ENCODE data around the gene KIF17. TPM values are rescaled to one million over a fixed set of nuclear protein-coding genes. Genes with fewer than 3 reads are reported as not detected.

Gene KIF17
- total and polyA plus RNA-seq, 4 donors, result 4.1 to 9.6 (median 5.9) TPM

GRCh38 chr1:20695515-20695914 is 22.3 kb downstream of the KIF17 start:
- no peaks in the 10 kb centered on the region for H3K36me3 ChIP-seq (ENCODE audit: control insufficient read depth in 4 of 4, insufficient read depth in 4 of 4, low read length in 4 of 4)
- DNase-seq (no peak), ATAC-seq (ENCODE audit: insufficient read depth, low FRiP score) (no peak)
- H3K9ac ChIP-seq (ENCODE audit: insufficient read depth in 1 of 2, low read length in 2 of 2), result no peak overlapping the region
- TF ChIP-seq, protein P1, sequence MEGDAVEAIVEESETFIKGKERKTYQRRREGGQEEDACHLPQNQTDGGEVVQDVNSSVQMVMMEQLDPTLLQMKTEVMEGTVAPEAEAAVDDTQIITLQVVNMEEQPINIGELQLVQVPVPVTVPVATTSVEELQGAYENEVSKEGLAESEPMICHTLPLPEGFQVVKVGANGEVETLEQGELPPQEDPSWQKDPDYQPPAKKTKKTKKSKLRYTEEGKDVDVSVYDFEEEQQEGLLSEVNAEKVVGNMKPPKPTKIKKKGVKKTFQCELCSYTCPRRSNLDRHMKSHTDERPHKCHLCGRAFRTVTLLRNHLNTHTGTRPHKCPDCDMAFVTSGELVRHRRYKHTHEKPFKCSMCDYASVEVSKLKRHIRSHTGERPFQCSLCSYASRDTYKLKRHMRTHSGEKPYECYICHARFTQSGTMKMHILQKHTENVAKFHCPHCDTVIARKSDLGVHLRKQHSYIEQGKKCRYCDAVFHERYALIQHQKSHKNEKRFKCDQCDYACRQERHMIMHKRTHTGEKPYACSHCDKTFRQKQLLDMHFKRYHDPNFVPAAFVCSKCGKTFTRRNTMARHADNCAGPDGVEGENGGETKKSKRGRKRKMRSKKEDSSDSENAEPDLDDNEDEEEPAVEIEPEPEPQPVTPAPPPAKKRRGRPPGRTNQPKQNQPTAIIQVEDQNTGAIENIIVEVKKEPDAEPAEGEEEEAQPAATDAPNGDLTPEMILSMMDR (IDR thresholded peaks at IDR 0.05; ENCODE audit: control extremely low read depth, extremely low read depth), result no peak
- no peaks in the 10 kb centered on the region for H3K27me3 ChIP-seq (ENCODE audit: control insufficient read depth in 3 of 3, insufficient read depth in 3 of 3, low read length in 2 of 3)
- WGBS, 2 donors, result 84 to 90% methylated on average over 10 of the region's 10 CpGs
- H3K27ac ChIP-seq (ENCODE audit: low read depth in 1 of 2, low read length in 1 of 2), result no peak overlapping the region
- H3K4me3 ChIP-seq, result no peak overlapping the region
- H3K9me3 ChIP-seq (ENCODE audit: control insufficient read depth in 4 of 4, insufficient read depth in 3 of 4, low read length in 3 of 4), result no peaks in the 10 kb centered on the region
- peaks cover 0 to 3% (median 0%) of the 10 kb centered on the region in 5 donors for H3K4me1 ChIP-seq (ENCODE audit: control insufficient read depth in 5 of 5, insufficient read depth in 5 of 5, low read length in 5 of 5)

GRCh38 chr1:20693623-20694022 is 24.2 kb downstream of the KIF17 start:
- no peaks in the 10 kb centered on the region for H3K36me3 ChIP-seq (ENCODE audit: control insufficient read depth in 4 of 4, insufficient read depth in 4 of 4, low read length in 4 of 4)
- DNase-seq (no peak), ATAC-seq (ENCODE audit: insufficient read depth, low FRiP score) (no peak)
- no peak overlapping the region for H3K27ac ChIP-seq (ENCODE audit: low read depth in 1 of 2, low read length in 1 of 2)
- no peaks in the 10 kb centered on the region for H3K27me3 ChIP-seq (ENCODE audit: control insufficient read depth in 3 of 3, insufficient read depth in 3 of 3, low read length in 2 of 3)
- H3K4me3 ChIP-seq, result no peak overlapping the region
- peaks cover 0 to 3% (median 0%) of the 10 kb centered on the region in 5 donors for H3K4me1 ChIP-seq (ENCODE audit: control insufficient read depth in 5 of 5, insufficient read depth in 5 of 5, low read length in 5 of 5)
- H3K9ac ChIP-seq (ENCODE audit: insufficient read depth in 1 of 2, low read length in 2 of 2), result no peak overlapping the region
- 80 to 91% methylated on average over 2 of the region's 2 CpGs for WGBS, 2 donors
- no peaks in the 10 kb centered on the region for H3K9me3 ChIP-seq (ENCODE audit: control insufficient read depth in 4 of 4, insufficient read depth in 3 of 4, low read length in 3 of 4)
- TF ChIP-seq, protein P1 (IDR thresholded peaks at IDR 0.05; ENCODE audit: control extremely low read depth, extremely low read depth), result no peak

DNA sequence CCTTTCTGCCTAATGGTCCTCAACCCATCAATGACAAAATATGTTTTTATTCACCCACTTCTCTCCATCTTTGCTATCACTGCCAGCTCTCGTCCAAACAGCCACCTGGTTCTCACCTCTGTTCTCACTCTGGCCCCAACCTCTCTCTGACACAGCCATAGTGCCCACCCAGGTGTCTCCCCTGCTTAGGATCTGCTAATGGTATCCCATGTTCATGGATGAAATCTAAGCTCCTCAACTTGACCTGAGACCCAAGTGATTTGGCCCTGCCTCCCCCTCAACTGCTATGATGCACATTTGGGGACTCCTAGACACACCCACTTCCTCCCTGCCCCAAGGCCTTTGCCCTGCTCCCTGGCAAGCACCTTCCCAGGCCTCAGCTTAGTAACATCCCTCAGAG is 25.9 kb downstream of the KIF17 start:
- no peaks in the 10 kb centered on the region for H3K9me3 ChIP-seq (ENCODE audit: control insufficient read depth in 4 of 4, insufficient read depth in 3 of 4, low read length in 3 of 4)
- H3K4me3 ChIP-seq, result no peak overlapping the region
- no peak for ATAC-seq (ENCODE audit: insufficient read depth, low FRiP score)
- TF ChIP-seq, protein P1 (IDR thresholded peaks at IDR 0.05; ENCODE audit: control extremely low read depth, extremely low read depth), result no peak
- no peak overlapping the region for H3K27ac ChIP-seq (ENCODE audit: low read depth in 1 of 2, low read length in 1 of 2)
- no peak for DNase-seq
- H3K36me3 ChIP-seq (ENCODE audit: control insufficient read depth in 4 of 4, insufficient read depth in 4 of 4, low read length in 4 of 4), result no peaks in the 10 kb centered on the region
- peaks cover 0 to under 1% (median 0%) of the 10 kb centered on the region in 5 donors for H3K4me1 ChIP-seq (ENCODE audit: control insufficient read depth in 5 of 5, insufficient read depth in 5 of 5, low read length in 5 of 5)
- WGBS, 2 donors, result 89 to 92% methylated on average over 1 of the region's 1 CpG
- no peak overlapping the region for H3K9ac ChIP-seq (ENCODE audit: insufficient read depth in 1 of 2, low read length in 2 of 2)
- no peaks in the 10 kb centered on the region for H3K27me3 ChIP-seq (ENCODE audit: control insufficient read depth in 3 of 3, insufficient read depth in 3 of 3, low read length in 2 of 3)

DNA sequence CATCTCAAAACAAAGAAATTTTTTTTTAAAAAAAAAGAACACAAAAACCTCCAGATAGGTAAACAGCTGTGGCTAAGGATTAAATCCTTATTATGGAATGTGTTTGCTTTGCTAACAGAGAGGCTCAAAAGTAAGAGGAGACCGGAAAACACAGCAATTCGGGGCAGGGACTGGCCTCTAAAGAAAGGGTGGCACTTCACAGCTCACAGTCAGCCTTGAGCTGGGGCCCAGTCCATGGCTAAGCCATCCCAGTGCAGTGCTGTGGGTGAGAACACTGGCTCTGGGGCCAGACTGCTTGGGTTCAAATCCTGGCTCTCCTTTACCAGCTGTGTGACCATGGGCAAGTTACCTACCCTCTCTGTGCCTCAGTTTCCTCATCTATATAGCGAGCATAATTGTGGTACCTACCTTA is 28.2 kb downstream of the KIF17 start:
- TF ChIP-seq, protein P1 (IDR thresholded peaks at IDR 0.05; ENCODE audit: control extremely low read depth, extremely low read depth), result no peak
- Histone ChIP-seq H3K4me1 (ENCODE audit: control insufficient read depth in 5 of 5, insufficient read depth in 5 of 5, low read length in 5 of 5) (peaks cover 0 to 7% (median 0%) of the 10 kb centered on the region in 5 donors), H3K27ac (ENCODE audit: low read depth in 1 of 2, low read length in 1 of 2) (no peak overlapping the region), H3K9ac (ENCODE audit: insufficient read depth in 1 of 2, low read length in 2 of 2) (no peak overlapping the region), H3K36me3 (ENCODE audit: control insufficient read depth in 4 of 4, insufficient read depth in 4 of 4, low read length in 4 of 4) (no peaks in the 10 kb centered on the region), H3K27me3 (ENCODE audit: control insufficient read depth in 3 of 3, insufficient read depth in 3 of 3, low read length in 2 of 3) (no peaks in the 10 kb centered on the region), H3K9me3 (ENCODE audit: control insufficient read depth in 4 of 4, insufficient read depth in 3 of 4, low read length in 3 of 4) (no peaks in the 10 kb centered on the region), H3K4me3 (no peak overlapping the region)
- ATAC-seq (ENCODE audit: insufficient read depth, low FRiP score), result no peak
- DNase-seq, result no peak
- 77 to 84% methylated on average over 3 of the region's 3 CpGs for WGBS, 2 donors

Measured in lung (tissue), 12 donors.